Lower leg skin (tissue), 4 donors: ENCODE data around the gene SLC6A3. TPM values are rescaled to one million over a fixed set of nuclear protein-coding genes. Genes with fewer than 3 reads are reported as not detected.
A peak's percentile ranks its signal among the peaks of the same experiment; 100 is the strongest.

Experiments
- DNase-seq, 2 donors: peaks; one replicate each; pipeline ENCODE4 v3.0.0-alpha.2; 2019; ENCODE audit warnings: low spot score in 2 of 2
- H3K4me3 ChIP-seq: fragments of 200-600 bp; sonication (generic); 2 replicates; pipeline ENCODE4 v1.5.1; 2017; ENCODE audit warnings: mild to moderate bottlenecking, low read depth; ENCODE audit not compliant: poor library complexity, severe bottlenecking
- POLR2A ChIP-seq, 2 donors: fragments of 450-650 bp; IDR thresholded peaks; one replicate each; pipeline ENCODE4 v1.6.1; 2016 to 2017; ENCODE audit warnings: antibody characterized with exemption in 2 of 2, mild to moderate bottlenecking in 1 of 2, moderate library complexity in 1 of 2
- WGBS, 2 donors: methylation state at CpG; one replicate each; pipeline ENCODE4 v1.1.5; 2018; 5-methylcytosine and 5-hydroxymethylcytosine counted together
- intact Hi-C: fragments of 100-400 bp; cut with DNase I; formaldehyde crosslinking; loops from one replicate; pipeline ENCODE4 v1.15.0; 2023; ENCODE audit warnings: low total_unique reads
- total RNA-seq, 4 donors: library from RNA; depleted of rRNA; stranded (reverse); fragments of >200 nt; gene quantifications; one replicate each; pipeline ENCODE4 v1.1.0, GENCODE V29; 2016
- TF ChIP-seq, protein P1 (sequence below), 3 donors: fragments of 450-650 bp; IDR thresholded peaks; one replicate each; pipeline ENCODE4 v1.5.1; 2016; ENCODE audit warnings: antibody characterized with exemption in 3 of 3, mild to moderate bottlenecking in 3 of 3, moderate library complexity in 2 of 3

SLC6A3 gene
- total RNA-seq, 4 donors from 2014 or later: not detected

- intact Hi-C loops: no loop called here
- TF ChIP-seq, protein P1, sequence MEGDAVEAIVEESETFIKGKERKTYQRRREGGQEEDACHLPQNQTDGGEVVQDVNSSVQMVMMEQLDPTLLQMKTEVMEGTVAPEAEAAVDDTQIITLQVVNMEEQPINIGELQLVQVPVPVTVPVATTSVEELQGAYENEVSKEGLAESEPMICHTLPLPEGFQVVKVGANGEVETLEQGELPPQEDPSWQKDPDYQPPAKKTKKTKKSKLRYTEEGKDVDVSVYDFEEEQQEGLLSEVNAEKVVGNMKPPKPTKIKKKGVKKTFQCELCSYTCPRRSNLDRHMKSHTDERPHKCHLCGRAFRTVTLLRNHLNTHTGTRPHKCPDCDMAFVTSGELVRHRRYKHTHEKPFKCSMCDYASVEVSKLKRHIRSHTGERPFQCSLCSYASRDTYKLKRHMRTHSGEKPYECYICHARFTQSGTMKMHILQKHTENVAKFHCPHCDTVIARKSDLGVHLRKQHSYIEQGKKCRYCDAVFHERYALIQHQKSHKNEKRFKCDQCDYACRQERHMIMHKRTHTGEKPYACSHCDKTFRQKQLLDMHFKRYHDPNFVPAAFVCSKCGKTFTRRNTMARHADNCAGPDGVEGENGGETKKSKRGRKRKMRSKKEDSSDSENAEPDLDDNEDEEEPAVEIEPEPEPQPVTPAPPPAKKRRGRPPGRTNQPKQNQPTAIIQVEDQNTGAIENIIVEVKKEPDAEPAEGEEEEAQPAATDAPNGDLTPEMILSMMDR (IDR thresholded peaks at IDR 0.05): no peak
- no peak for TF ChIP-seq POLR2A (IDR thresholded peaks at IDR 0.05)
- peak in 1 of 2 donors; percentile 58 for DNase-seq
- 82 to 86% methylated on average over 15 of the region's 15 CpGs for WGBS, 2 donors
- H3K4me3 ChIP-seq: no peak overlapping the region
These were observed 23.0 kb upstream of the SLC6A3 start for GRCh38 chr5:1468247-1468612.

- no peak overlapping the region for H3K4me3 ChIP-seq
- intact Hi-C loops: no loop called here
- 94 to 95% methylated on average over 51 of the region's 51 CpGs for WGBS, 2 donors
- peak in 1 of 2 donors; percentile 78 for DNase-seq
- TF ChIP-seq POLR2A (IDR thresholded peaks at IDR 0.05): no peak
- TF ChIP-seq, protein P1 (IDR thresholded peaks at IDR 0.05): no peak
These were observed 22.4 kb upstream of the SLC6A3 start for GRCh38 chr5:1467341-1468246.

DNA sequence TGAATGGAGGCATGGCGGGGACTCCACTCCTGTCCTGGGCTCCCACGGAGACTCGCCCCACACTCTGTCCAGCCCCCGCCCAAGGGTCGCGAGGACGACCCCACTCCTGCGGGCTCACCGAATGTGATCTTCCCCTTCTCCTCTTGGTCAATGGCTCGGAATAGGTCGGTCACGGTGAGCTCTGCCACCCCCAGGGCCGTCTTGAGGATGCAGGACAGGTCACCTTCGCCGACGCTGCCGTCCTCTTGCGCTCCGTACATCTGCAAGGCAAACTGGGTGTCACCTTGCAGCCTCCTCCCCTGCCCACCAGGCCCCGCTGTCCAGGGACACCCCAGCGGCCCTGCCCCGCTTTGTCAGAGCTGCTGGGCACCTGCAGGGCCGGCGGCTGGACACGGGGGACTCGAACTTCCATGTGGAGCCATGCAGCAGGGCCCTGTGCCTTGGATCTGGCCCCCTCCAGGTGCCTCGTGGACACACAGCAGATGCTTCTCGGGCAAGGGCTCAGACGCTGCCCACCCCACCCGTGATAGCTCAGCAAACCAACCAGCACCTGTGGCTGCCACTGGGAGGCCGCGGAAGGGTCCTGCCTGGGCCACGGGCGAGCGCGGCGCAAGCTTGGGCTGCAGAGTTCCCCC is 21.5 kb upstream of the SLC6A3 start:
- intact Hi-C loops: no loop called here
- DNase-seq: peak in 1 of 2 donors; percentile 71
- WGBS, 2 donors: 95 to 97% methylated on average over 27 to 37 of the region's 37 CpGs
- no peak overlapping the region for H3K4me3 ChIP-seq
- TF ChIP-seq, protein P1 (IDR thresholded peaks at IDR 0.05): no peak
- TF ChIP-seq POLR2A (IDR thresholded peaks at IDR 0.05): no peak

DNA sequence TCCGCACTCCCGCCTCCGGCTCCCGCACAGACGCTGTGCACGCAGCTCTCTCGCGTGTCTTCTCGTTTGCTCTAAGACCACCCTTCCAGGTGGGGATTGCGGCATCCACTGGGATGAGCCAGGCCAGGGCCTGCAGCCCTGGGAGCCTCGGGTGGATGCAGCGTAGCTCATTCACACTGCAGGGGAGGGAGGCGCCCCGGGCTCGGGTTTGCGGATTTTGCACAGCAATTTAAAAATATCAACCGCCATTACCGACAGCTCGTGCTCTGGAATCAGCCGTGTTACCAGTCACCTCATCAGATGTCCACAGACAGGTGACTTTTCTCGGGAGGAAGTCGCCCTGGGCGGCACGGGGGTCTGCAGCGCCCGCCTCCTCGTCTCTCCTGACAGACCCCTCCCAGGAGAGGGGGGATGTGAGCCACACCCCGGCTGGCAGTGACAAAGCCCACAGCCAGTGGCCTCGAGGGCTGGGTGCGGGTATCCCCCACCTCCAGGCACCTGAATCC is 20.8 kb upstream of the SLC6A3 start:
- TF ChIP-seq, protein P1 (IDR thresholded peaks at IDR 0.05): no peak
- no peak for TF ChIP-seq POLR2A (IDR thresholded peaks at IDR 0.05)
- no peak overlapping the region for H3K4me3 ChIP-seq
- intact Hi-C loops: no loop called here
- WGBS, 2 donors: 95 to 97% methylated on average over 29 to 30 of the region's 30 CpGs
- DNase-seq: no peak

GRCh38 chr5:1465117-1465516 is 19.9 kb upstream of the SLC6A3 start:
- no peak for DNase-seq
- TF ChIP-seq POLR2A (IDR thresholded peaks at IDR 0.05): no peak
- TF ChIP-seq, protein P1 (IDR thresholded peaks at IDR 0.05): no peak
- no peak overlapping the region for H3K4me3 ChIP-seq
- intact Hi-C loops: no loop called here
- WGBS, 2 donors: 95% methylated on average over 22 of the region's 22 CpGs
